OCI-LY1 (cell line): ENCODE results near the gene FAIM.

Source experiments
- CTCF ChIP-seq: fragments of 200-600 bp; sonication (generic), shearing (Covaris generic); IDR thresholded peaks from 2 replicates; pipeline ENCODE4 v1.5.1; 2017; ENCODE audit warnings: mild to moderate bottlenecking, antibody characterized with exemption, low read length, moderate library complexity, mixed read lengths
- EZH2 ChIP-seq: fragments of 200-600 bp; sonication (generic), shearing (Covaris generic); IDR thresholded peaks from 2 replicates; pipeline ENCODE4 v1.8.0; 2017; ENCODE audit warnings: borderline replicate concordance, mixed run types, mild to moderate bottlenecking, antibody characterized with exemption, low read length, moderate library complexity, mixed read lengths

- TF ChIP-seq CTCF (no peak), EZH2 (no peak)
Measured at GRCh38 chr3:138593488-138594149, 15.0 kb upstream of the FAIM start.
